Measurements from ENCODE around the gene RNF5. TPM values are rescaled to one million over a fixed set of nuclear protein-coding genes. Genes with fewer than 3 reads are reported as not detected.
"Not testable (repeated sequence)": the region's sequence is repeated elsewhere in the genome, so short reads cannot be mapped to it uniquely, and the experiment has no call there.

Gene RNF5
- total RNA-seq, 3 donors from 2014 or later: 56.3 to 78.0 (median 70.5) TPM

DNA sequence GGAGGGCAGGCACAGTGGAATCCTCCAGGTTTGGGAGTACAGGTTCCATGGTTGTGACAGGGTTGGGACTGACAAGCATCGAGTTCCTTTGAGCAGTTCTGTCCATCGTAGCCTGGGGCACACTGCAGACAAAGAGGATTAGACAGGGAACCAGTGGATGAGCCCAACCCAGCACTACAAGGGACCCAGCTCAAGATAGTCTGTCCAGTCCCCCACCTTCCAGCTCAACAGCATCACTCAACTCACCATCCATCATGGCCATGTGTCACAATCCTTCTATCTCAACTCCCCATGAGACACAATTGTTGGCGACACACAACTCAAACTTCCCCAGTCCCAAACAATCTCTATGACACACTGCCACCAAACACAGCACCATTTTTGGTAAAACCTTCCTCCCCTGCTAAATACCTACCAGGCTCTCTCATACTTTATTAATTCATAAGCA lies 26.1 kb downstream of the RNF5 start:
- intact Hi-C loops (cut with DNase I; ENCODE audit: low total_unique reads): no loop called here
- Histone ChIP-seq H3K9me3 (no peaks in the 10 kb centered on the region), H3K27me3 (no peaks in the 10 kb centered on the region), H3K27ac (no peak overlapping the region), H3K4me3 (no peak overlapping the region), H3K36me3 (no peaks in the 10 kb centered on the region), H3K4me1 (no peaks in the 10 kb centered on the region)
- no peak for DNase-seq (ENCODE audit: low spot score in 2 of 2)
- TF ChIP-seq, protein P1, sequence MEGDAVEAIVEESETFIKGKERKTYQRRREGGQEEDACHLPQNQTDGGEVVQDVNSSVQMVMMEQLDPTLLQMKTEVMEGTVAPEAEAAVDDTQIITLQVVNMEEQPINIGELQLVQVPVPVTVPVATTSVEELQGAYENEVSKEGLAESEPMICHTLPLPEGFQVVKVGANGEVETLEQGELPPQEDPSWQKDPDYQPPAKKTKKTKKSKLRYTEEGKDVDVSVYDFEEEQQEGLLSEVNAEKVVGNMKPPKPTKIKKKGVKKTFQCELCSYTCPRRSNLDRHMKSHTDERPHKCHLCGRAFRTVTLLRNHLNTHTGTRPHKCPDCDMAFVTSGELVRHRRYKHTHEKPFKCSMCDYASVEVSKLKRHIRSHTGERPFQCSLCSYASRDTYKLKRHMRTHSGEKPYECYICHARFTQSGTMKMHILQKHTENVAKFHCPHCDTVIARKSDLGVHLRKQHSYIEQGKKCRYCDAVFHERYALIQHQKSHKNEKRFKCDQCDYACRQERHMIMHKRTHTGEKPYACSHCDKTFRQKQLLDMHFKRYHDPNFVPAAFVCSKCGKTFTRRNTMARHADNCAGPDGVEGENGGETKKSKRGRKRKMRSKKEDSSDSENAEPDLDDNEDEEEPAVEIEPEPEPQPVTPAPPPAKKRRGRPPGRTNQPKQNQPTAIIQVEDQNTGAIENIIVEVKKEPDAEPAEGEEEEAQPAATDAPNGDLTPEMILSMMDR (IDR thresholded peaks at IDR 0.05): no peak
- TF ChIP-seq POLR2AphosphoS5 (IDR thresholded peaks at IDR 0.05) (no peak), POLR2A (IDR thresholded peaks at IDR 0.05) (no peak)

DNA sequence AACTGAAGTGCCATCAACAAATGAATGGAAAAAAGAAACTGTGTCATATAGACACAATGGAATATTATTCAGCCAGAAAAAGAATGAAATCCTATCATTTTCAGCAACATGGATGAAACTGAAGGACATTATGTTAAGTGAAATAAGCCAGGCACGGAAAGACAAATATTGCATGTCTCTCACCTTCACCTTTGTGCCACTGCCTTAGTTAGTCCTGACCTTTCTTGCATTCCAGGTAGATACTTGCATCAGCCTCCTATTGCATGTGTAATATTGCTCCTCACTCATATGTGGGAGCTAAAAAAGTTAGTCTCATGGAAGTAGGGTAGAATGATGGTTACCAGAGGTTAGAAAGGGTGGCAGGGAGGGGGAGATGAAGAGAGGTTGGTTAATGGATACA lies 30.8 kb downstream of the RNF5 start:
- DNase-seq (ENCODE audit: low spot score in 2 of 2): no peak
- TF ChIP-seq POLR2A (IDR thresholded peaks at IDR 0.05): no peak
- TF ChIP-seq, protein P1 (IDR thresholded peaks at IDR 0.05): no peak
- no peak for TF ChIP-seq POLR2AphosphoS5 (IDR thresholded peaks at IDR 0.05)

DNA sequence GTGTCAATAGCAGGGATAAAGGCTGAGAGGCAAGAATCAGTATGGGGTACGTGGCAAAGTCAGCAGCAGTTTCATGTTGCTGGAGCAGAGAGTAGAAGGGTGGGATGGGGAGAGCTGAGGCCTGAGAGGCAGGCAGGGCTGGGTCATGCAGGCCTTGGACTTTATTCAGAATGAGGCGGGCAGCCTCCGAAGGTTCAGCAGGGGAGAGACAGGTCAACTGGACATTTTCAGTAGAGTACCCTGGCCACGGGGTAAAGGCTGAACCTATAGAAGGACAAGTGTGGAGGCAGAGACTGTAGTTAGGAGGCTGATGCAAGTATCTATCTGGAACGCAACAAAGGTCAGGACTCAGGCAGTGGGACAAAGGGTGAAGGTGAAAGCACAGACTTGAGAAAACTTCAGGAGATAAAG lies 32.0 kb downstream of the RNF5 start:
- Histone ChIP-seq H3K4me1 (no peaks in the 10 kb centered on the region), H3K27me3 (no peaks in the 10 kb centered on the region), H3K27ac (no peak overlapping the region), H3K9me3 (no peaks in the 10 kb centered on the region), H3K36me3 (no peaks in the 10 kb centered on the region), H3K4me3 (no peak overlapping the region)
- DNase-seq (ENCODE audit: low spot score in 2 of 2): no peak
- intact Hi-C loops (cut with DNase I; ENCODE audit: low total_unique reads): no loop called here
- TF ChIP-seq POLR2A (IDR thresholded peaks at IDR 0.05): no peak
- no peak for TF ChIP-seq POLR2AphosphoS5 (IDR thresholded peaks at IDR 0.05)
- TF ChIP-seq, protein P1 (IDR thresholded peaks at IDR 0.05): no peak

More for the DNA sequence above, 30.8 kb downstream of the RNF5 start:
- intact Hi-C loops (cut with DNase I; ENCODE audit: low total_unique reads): no loop called here
- Histone ChIP-seq H3K4me3 (no peak overlapping the region), H3K27me3 (no peaks in the 10 kb centered on the region), H3K9me3 (no peaks in the 10 kb centered on the region), H3K27ac (no peak overlapping the region), H3K4me1 (no peaks in the 10 kb centered on the region), H3K36me3 (no peaks in the 10 kb centered on the region)

DNA sequence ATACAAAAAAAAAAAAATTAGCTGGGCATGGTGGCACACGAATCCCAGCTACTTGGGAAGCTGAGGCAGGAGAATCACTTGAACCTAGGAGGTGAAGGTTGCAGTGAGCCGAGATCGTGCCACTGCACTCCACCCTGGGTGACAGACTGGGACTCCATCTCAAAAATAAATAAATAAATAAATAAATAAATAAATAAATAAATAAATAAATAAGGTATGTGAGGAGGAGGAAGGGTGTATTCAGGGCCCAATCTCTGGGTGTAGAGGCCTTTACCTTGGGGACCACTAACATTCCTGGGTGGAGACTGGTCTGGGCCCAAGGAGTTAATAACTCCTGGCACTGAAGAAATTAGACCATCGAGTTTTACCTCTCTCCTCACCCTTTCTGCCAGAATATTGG lies 33.2 kb downstream of the RNF5 start:
- intact Hi-C loops (cut with DNase I; ENCODE audit: low total_unique reads); H3K4me3 ChIP-seq; H3K4me1 ChIP-seq: not testable (repeated sequence)

DNA sequence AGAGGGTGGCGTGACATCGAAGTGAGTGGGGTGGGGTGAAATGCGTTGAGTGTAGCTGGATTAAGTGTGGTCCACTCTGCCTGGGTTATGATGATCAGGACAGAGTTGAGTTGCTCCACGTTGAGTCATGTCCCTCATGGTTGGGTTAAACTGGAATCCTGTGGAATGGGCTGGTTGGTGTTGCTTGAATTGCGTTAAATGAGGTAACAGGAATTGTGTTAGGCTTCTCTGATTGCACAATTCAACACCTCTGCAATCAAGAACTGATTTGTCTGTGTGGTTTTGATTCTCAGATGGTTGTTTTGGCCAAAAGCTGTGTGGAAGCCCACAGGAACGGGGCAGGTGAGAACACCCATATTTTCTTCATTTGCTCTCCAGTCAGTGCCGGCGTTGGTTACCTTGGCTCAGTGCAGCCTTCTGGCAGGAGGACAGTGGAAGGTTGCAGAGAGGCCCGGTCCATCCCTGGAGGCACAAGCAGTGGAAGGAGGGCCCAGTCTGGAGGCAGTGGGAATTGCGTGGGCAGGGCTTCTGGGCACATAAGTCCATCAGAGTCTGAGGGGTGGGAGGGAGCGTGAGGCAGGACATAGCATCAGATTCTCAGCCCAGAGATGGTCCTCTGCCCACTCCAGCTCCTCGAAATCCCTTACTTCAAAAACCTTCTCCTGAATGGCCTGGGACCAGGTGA lies 34.0 kb downstream of the RNF5 start:
- Histone ChIP-seq H3K9me3 (no peaks in the 10 kb centered on the region), H3K27me3 (no peaks in the 10 kb centered on the region), H3K27ac (peak overlapping the region; percentile 8 to 45), H3K4me3 (no peak overlapping the region), H3K4me1 (no peaks in the 10 kb centered on the region), H3K36me3 (no peaks in the 10 kb centered on the region)
- no peak for DNase-seq (ENCODE audit: low spot score in 2 of 2)
- no peak for TF ChIP-seq POLR2A (IDR thresholded peaks at IDR 0.05)
- TF ChIP-seq, protein P1 (IDR thresholded peaks at IDR 0.05): no peak
- no peak for TF ChIP-seq POLR2AphosphoS5 (IDR thresholded peaks at IDR 0.05)
- intact Hi-C loops (cut with DNase I; ENCODE audit: low total_unique reads): no loop called here

More for the DNA sequence above, 33.2 kb downstream of the RNF5 start:
- not testable (repeated sequence) for H3K27me3 ChIP-seq; H3K36me3 ChIP-seq; H3K9me3 ChIP-seq; DNase-seq (ENCODE audit: low spot score in 2 of 2)
- peak overlapping the region in 1 of 2 donors; percentile 8 for H3K27ac ChIP-seq
